SK-N-MC (cell line): Measurements from ENCODE around the gene WDR90.

ENCODE experiments used
- EZH2 ChIP-seq: fragments of 200-600 bp; sonication (generic); IDR thresholded peaks from one replicate; pipeline ENCODE4 v1.6.1; 2017; ENCODE audit warnings: antibody characterized with exemption
- POLR2AphosphoS5 ChIP-seq: IDR thresholded peaks from 2 replicates; pipeline ENCODE4 v1.6.1; 2012; ENCODE audit warnings: mild to moderate bottlenecking, low read depth, low read length, borderline replicate concordance

DNA sequence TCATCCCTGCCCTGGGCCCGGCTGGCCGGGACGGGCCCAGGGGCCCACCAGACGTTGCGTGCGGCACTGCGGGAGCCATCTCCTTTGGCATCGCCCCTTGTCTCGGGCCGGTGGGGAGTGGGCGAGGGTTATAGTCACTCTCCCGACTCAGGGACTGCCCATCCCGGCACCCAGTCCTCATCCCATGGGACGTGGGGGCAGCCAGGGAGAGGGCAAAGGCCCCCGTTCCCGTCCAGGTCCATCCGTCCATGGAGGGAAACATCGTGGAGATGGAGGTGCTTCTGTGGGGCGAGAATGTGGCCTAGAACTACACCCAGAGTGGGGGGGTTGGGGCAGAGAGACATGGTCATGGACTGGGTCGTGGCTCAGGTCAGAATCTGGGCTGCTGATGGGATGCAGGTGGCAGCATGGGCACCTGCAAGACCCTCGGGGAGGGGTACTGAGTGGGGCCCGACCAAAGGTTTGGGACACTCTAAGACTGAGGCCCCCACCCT is 2.4 kb upstream of the WDR90 start:
- TF ChIP-seq POLR2AphosphoS5, result 0 out of 2 replicates have a peak, but pooled peaks have one; percentile 2
- no peak for TF ChIP-seq EZH2
